GM18867 (cell line): ENCODE results near the gene PRTFDC1.
"Not testable (repeated sequence)": the region's sequence is repeated elsewhere in the genome, so short reads cannot be mapped to it uniquely, and the experiment has no call there.

ENCODE experiments used
- ATAC-seq: cut with Tn5 transposase; IDR thresholded peaks from one replicate; pipeline ENCODE4 v1.9.1; 2021; ENCODE audit warnings: mild to moderate bottlenecking, moderate library complexity; ENCODE audit not compliant: unreplicated experiment

PRTFDC1 gene

DNA sequence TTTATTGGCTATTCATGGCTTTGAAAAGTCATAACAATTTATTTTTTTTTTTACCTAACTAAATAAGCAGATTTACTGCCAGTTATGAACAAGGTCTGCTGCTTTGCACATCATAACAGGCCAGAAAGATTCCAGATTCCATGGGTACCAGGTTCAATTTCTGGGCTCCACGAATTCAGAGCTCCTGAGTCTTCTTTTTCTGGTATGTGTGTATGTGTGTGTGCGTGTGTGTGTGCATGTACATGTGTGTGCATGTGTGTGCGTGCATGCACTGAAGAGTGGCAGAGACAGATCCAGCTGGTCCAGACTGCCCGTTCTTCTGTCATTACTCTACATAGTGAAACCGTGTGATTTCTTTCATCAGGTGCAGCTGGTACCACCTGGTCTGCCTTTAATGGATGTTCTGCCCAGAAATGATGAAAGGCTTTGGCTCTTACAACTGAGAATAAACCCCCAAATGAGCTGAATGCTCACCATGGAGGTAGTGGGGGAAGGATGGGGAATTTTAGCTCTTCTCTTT, 14.6 kb upstream of the PRTFDC1 start:
- ATAC-seq: no peak

DNA sequence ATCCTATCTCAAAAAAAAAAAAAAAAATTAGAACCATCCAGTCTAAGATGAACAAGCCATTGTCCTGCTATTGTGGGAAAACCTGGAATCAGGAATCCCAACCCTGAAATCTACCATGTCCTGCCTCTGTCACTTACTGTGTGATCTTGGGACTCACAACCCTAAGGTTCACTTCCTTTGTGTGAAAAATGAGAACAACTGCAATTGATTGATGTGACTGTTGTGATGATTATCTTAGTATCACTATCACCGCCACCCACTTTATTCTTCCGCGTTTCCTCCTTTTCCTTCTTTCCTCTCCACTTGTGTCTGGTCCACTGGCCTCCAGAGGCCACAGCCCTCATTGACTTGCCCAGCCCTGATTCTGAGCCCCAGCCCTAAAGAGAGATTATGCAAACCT, 12.6 kb upstream of the PRTFDC1 start:
- ATAC-seq: no peak

DNA sequence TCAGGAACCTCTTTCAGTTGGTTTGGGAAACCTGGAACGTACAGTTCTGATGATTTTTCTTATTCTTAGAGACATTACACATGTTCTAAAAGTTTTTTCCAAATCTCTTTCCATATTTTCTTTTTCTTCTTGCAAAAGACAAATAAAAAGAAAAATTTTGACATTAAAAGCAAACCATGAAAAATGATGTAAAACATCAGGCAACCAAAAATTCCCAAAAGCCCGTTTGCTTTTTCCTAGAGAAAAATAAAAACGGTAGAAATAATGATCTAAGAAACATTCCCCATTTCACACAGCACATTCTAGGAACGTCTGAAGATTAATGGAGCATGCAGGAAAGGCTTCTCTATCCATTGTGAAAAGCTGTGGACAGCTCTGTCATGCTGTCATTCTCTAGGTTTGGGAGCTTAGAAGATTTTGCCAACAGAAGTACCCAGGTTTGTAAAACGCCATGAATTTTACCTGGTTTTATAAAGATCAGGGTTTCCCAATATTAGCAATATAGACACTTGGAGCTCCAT, 11.2 kb upstream of the PRTFDC1 start:
- ATAC-seq: no peak

DNA sequence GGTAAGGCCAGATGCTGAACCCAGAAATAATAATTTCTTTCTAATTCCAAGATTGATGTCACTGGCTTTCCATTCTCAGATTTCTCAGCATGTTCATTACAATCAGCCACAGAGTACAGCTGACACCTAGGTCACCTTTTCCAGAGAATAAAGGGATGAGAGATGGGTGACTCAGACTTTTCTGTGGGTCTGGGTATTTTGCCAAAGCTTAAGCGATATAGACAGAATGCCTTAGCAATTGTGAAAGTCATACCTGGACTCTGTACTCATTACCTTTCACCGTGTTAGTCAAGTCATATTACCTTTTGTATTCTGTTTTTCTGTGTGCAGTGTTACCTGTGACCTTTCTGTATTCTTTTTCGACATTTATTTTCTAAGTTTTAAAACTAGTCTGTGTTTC, 10.6 kb upstream of the PRTFDC1 start:
- no peak for ATAC-seq

DNA sequence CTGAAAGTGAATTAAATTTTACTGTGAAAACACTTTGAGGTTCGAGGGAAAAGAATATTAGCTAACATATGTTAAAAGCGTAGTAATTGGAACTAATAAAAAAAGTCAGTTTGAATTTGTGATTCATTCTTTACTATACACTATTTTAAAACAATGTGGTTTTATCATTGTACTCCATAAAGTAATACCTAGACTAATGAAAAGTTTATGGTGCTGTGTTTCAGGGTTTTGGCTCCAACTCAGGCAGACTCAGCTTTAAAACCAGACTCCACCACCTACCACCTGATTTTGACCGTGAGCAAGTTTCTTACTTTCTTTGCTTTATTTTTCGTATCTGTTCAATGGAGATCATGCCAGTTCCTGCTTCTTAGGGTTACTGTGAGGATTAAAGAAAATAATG, 9.2 kb upstream of the PRTFDC1 start:
- ATAC-seq: no peak

DNA sequence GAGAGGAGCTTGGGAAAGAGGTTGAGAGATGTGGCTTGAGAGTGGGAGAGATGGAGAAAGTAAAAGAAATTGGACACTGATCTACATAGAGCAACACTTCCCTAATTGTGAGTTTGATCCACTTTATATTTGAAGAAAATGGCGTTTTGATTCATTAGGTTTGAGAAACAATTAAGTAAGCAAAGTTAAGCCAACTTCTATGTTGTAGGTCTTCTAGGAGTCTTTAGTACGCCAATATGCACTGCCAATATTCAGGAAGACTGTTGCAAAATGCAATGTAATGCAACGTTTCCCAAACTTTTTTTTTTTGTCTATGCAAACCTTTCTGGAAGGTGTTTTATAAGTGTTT, 7.0 kb upstream of the PRTFDC1 start:
- no peak for ATAC-seq

DNA sequence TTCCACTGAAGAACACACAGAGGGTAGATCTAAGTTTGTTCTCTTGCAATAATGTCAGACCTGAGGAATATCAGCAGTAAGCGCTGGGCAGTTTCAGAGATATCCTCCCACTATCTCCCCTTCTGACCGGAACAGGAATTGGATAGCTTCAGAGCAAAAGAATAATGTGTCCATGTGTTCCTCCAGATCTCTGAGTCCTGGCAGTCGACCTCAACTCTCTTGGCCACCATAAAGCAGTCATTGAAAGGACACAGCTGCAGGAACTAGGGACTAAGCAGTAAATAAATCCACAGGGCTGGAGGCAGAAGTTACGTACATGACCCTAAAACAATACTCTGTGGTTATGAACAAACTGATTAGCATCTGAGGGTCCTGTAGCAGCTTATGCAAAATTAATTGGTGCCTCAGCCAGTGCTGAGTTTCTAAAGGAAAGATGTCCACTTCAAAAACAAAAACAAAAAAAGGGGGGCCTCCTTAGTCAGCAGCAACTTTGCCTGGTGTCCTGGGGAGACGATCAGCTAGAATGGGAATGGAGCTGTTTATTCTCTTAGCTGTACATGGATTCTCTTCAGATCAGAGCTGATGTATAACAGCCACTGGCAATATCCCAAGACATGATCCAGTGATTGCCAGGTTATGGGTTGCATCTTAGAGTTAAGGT, 6.4 kb upstream of the PRTFDC1 start:
- ATAC-seq: no peak

DNA sequence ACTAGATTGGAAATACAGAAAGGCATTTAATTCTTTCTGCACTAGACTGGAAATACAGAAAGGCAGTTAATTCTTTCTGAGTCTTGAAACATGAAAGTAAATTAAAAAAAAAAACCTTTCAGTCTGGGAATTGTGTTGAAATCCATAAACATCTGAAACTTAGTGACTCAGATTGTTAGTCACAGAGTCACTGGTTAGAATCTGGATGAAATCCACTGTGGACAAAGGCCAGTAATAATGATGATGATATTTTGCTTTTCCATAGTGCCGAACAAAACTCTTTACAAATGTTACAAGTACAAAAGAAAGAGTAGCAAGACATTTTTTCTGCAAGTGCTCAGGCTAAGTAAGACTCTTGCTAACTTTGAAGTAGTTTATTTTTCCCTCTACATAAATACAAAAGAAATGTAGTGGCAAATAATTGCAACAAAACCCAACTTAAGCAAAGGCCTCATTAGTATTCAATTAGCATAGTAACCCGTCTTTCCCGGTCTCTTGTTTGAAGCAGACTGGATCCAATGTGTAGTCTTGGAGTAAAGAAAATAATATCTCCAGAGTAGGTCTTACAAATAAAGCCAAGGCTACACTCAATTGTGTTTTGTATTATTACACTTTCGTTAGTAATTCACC, 5.8 kb upstream of the PRTFDC1 start:
- no peak for ATAC-seq

DNA sequence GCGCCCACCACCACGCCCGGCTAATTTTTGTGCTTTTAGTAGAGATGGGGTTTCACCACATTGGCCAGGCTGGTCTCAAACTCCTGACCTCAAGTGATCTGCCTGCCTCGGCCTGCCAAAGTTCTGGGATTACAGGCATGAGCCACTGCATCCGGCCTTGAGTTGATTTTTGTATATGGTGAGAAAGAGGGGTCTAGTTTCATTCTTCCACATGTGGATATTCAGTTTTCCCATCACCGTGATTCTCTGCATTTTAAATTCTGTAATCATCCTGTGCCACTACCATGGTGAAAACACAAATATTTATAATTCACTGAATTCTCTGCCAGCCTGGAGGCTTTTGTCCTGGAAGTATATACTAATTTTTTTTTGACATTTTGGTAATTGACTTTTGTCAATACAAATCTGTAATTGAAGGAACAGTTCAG, 5.2 kb upstream of the PRTFDC1 start:
- not testable (repeated sequence) for ATAC-seq

DNA sequence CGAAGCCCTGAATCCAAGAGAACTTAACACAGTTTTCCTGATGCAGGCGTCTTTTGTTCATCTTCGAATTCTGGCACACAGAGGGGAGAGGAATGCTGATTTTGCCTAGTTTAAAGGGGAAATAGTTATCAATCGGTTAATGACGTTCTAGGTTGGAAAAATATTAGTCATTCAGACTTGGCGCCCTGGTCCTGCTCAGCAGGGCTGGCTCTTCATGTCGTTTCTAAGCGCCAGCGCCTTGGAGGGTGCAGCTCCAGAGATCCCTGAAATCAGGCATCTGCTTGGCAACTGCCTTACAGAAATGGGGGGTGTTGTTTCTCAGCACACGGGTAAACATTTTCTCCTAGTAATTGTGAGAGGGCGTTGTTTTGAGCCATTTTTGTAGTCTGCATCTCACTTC, 1.3 kb upstream of the PRTFDC1 start:
- ATAC-seq: no peak

DNA sequence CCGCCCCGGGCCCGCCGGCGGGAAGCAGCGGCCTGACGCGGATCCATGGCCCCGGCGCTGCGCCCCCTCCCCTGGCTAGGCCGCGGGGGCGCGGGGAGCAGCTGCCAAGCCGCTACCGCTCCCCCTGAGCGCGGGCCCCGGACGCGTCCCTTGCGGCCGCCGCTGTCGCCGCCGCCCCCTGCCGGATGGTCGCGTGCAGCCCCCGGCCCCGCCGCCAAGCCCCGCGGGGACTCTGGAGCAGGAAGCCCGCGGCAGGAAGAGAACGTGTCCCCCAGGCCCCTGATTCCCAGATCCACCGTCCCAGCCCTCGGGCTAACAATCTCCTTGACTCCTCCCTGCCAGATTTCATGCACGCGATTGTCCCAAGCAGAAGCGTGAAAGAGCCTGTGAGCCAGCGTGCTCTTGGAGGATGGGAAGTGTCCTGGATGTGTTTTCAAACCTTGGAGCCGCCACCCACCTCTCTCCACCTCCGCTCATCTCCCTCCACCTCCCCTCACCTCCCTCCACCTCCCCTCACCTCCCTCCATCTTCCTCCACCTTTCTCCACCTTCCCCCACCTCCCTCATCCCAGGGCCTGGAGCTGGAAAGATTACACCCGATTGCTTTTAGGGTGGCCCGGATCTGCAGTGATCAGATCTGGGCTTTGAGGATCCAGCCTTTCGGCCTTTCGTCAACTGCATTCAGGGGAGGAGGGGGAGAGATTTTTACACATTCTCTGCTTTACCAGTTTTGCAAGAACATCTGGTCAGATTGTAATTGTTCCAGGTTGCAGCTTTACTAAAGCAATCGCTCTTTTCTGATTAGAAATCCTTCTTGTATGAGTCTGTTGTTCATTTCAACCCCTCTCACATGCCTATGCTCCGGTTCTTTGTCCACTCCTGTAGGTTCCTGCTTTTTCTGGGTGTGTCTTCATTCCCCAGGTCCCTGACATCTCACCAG, 570 bp upstream of the PRTFDC1 start:
- peak; percentile 83 for ATAC-seq

DNA sequence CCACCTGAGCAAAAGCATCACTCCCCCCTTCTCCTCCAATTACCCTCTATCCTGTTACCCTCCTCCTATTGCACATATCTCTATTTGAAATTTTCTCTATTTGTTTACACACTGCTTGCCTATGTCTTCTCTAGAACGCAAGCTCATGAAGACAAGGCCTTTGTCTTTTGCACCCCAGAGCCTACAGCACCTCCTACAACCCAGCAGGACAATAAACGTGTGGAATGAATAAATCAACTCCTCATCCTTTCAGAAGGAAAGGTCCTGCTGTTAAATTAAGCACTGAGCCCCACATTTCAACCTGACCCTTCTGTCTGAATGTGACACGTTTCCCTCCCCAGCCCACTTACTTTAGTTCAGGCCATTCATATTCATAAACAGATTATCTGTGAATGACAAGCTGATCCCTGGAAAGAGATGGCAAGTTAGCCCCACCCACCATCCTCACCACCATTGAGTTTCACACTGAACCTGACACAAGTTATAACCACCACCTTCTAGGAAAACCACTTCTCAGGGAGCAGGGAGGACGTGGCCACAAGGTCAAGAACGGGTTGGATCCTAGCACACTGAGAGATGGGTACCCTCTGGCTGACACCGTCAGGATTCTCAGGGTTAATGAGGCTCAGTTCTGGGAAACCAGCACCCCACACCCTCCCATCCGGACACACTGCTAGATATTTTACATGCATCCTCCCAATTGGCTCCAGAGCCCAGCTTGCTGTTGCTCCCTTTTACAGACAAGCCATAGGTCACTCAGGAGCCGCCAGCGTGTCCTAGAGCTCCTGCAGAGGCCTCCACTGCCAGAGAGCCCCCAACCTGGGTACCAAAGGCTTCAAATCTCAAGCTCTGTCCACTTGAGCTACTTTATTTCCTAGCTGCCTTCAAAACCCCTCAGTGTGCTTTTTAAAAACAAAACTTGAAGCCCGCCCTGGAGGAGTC, 934 bp downstream of the PRTFDC1 start:
- no peak for ATAC-seq

DNA sequence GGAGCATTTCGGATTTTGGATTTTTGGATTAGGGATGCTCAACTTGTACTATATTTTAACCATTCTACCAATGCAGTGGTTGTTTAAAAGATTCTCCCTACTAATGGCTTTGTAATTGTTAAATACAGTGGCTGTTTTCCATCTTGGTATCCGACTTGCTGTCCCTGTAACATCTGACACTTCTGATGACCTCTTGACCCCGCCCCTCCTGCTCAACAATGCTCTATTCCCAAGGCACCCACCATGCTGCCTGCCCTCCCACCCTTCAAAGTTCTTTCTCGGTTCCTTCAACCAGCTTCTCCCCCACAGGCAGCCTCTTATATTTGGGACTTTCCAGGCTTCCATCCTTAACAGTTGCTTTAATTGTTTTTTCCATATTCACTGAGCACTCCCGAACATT, 2.0 kb downstream of the PRTFDC1 start:
- ATAC-seq: no peak

DNA sequence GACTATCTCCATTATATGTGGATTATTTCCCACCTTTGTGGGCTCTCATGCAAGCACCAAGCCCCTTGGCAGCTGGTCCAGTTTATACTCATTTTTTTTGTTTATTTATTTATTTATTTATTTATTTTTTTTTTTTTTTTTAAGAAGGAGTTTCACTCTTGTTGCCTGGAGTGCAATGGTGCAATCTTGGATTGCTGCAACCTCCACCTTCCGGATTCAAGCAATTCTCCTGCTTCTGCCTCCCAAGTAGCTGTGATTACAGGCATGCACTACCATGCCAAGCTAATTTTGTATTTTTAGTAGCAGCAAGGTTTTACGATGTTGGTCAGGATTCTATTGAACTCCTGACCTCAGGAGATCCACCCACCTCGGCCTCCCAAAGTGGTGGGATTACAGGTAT, 2.8 kb downstream of the PRTFDC1 start:
- ATAC-seq: no peak

DNA sequence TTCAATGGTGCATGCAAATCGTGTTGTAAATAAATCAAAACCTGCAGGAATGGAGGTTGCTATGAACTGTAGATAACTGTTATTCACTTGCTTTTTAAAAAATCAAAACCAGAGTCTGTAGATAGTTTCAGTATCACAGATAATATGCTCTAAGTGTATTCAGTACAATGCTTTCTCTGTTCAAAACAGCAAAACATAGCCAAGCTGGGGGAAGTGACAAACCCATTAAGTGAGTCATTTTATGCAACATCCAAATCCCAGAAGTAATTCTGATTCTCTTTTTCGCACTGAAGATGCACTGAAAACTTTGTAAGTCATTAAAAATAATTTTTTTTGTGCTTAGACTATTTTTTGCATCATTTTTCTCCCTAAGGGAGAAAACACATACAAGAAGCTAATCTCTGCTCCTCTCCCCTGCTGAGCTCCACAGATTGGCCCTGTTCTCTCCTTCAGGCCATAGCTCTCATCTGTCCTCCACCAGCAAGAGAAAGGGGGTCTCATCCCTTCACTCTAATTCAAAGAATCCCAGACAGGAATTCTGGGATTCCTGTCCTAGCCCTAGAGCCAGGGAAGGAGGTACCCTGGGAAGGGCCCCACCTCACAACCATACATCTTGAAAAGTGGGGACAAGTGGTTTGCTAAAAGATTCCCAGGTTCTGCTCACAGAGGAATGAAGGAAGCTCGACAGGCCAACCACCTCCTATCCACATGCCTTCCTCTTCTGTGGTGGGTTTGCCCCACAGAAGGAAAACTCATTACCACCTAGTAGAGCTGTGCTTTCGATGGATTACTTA, 4.9 kb downstream of the PRTFDC1 start:
- ATAC-seq: peak; percentile 70

DNA sequence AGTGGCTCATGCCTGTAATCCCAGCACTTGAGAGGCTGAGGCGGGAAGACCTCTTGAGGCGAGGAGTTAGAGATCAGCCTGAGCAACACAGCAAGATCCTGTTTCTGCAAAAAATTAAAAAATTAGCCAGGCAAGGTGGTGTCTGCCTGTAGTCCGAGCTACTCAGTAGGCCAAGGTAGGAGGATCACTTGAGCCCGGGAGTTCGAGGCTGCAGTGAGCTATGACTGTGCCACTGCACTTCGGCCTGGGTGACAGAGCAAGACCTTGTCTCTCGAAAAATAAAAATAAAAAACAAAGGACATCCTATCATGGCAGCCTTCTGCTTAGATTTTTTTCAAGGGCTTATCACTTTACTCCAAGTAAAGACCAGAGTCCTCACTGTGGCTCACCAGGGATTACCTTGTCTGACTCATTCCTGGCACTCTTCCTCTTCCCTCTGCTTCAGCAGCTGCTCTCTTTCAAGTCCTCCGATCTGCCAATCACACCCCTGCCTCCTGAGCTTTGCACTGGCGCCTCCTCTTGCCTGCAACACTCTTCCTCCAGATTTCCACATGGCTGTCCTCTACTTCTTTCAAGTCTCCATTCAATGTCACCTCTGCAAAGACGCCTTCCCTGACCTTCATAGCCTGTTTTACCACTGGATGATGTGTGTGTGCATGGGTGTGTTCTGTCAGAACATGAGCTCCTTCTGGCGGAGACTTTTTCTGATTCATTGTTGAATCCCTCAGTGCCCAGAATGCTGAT, 7.7 kb downstream of the PRTFDC1 start:
- ATAC-seq: no peak

DNA sequence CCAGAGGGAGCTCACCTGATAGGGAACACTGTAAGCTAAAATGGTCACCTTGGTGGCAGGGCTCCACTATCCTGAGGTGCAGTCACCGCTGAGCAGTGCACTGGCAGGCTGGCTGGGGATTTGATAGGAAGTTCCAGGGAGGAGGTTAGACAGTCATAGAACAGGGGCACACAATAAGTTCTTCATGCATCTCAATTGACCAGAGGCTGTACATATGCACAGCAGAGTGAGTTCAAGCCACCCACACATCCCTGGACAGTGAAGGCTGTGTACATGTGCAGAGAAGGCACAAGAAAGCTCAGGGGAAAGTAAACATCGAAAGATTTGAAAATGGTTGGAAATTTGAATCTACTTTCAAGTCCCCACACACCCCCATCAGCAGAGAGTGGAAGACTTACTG, 13.9 kb downstream of the PRTFDC1 start:
- ATAC-seq: no peak

DNA sequence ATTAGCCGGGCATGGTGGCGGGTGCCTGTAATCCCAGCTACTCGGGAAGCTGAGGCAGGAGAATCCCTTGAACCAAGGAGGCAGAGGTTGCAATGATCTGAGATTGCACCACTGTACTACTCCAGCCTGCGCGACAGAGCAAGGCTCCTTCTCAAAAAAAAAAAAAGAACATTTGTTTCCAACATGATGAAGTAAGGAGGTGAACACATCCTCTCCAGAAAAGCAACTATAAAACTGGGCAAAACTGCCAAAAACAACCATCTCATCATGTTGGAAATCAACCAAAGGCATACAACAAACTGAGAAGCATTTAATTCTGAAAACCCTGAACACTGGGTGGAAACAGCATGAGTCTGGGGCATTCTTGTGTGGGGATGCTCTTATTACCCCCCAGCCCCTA, 14.3 kb downstream of the PRTFDC1 start:
- no peak for ATAC-seq
